OCI-LY3 (cell line): ENCODE results near the gene UPK3BL2.
"Not testable (repeated sequence)": the region's sequence is repeated elsewhere in the genome, so short reads cannot be mapped to it uniquely, and the experiment has no call there.

Experiments
- H2AFZ ChIP-seq: fragments of 200-600, 300-600 bp; shearing (Covaris generic); 2 replicates; pipeline ENCODE4 v1.6.0; 2014; ENCODE audit warnings: antibody characterized with exemption, low read depth, low read length
- H3K27ac ChIP-seq: fragments of 200-600, 300-600 bp; sonication (generic); 2 replicates; pipeline ENCODE4 v1.5.1; 2014; ENCODE audit warnings: mild to moderate bottlenecking, low read length, moderate library complexity, mixed read lengths
- H3K27me3 ChIP-seq: fragments of 200-600, 300-600 bp; sonication (generic); 2 replicates; pipeline ENCODE4 v1.6.1; 2014; ENCODE audit warnings: low read depth, low read length, mixed read lengths
- H3K36me3 ChIP-seq: fragments of 200-600, 300-600 bp; sonication (generic); replicated peaks from 2 replicates; pipeline ENCODE3; 2014; ENCODE audit warnings: low read depth, low read length, mixed read lengths
- H3K4me1 ChIP-seq: fragments of 300-600, 200-600 bp; sonication (generic); 2 replicates; pipeline ENCODE4 v1.6.1; 2014; ENCODE audit warnings: low read length, mixed read lengths
- H3K4me2 ChIP-seq: fragments of 200-600, 300-600 bp; sonication (generic); 2 replicates; pipeline ENCODE4 v1.6.1; 2014; ENCODE audit warnings: low read length, mixed read lengths
- H3K4me3 ChIP-seq: fragments of 300-600, 200-600 bp; sonication (generic); 2 replicates; pipeline ENCODE4 v1.5.1; 2014; ENCODE audit warnings: antibody characterized with exemption, mild to moderate bottlenecking, low read length, moderate library complexity
- H3K79me2 ChIP-seq: fragments of 300-600, 200-600 bp; shearing (Covaris generic); 2 replicates; pipeline ENCODE4 v1.6.1; 2014; ENCODE audit warnings: mild to moderate bottlenecking, low read length, mixed read lengths
- H3K9ac ChIP-seq: fragments of 300-600, 200-600 bp; shearing (Covaris generic); 2 replicates; pipeline ENCODE4 v1.6.0; 2014; ENCODE audit warnings: mild to moderate bottlenecking, low read length, moderate library complexity
- H3K9me3 ChIP-seq: fragments of 200-600, 300-600 bp; shearing (Covaris generic); 2 replicates; pipeline ENCODE4 v1.6.1; 2014; ENCODE audit warnings: low read length, mixed read lengths; ENCODE audit not compliant: insufficient read depth
- H4K20me1 ChIP-seq: fragments of 200-600, 300-600 bp; sonication (generic); 2 replicates; pipeline ENCODE4 v1.6.1; 2016; ENCODE audit warnings: low read length, mixed read lengths; ENCODE audit not compliant: insufficient read depth

The UPK3BL2 gene

DNA sequence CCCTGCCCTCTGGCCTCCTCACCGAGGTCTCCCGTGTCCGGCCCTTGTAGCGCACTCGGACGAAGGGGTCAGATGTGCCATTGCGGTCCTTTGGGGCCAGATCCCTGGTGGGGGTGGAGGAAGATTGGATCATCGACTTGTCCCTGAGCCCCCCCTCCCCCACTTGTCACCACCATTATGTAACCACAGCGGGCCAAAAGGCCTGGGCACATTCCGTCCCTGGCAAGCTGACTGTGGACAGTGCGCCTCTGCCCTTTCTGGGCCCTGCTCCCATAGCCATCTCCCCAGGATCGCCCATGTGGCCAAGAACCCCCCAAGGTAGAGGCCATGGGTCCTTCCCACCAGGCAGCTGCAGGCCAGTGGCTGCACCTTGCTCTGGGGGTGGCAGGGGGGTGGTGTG is 40.4 kb downstream of the UPK3BL2 start:
- H4K20me1 ChIP-seq, H3K27me3 ChIP-seq, H3K4me3 ChIP-seq, H3K36me3 ChIP-seq, H3K4me2 ChIP-seq, H3K4me1 ChIP-seq, H2AFZ ChIP-seq, H3K9ac ChIP-seq, H3K27ac ChIP-seq, H3K79me2 ChIP-seq, H3K9me3 ChIP-seq: not testable (repeated sequence)

DNA sequence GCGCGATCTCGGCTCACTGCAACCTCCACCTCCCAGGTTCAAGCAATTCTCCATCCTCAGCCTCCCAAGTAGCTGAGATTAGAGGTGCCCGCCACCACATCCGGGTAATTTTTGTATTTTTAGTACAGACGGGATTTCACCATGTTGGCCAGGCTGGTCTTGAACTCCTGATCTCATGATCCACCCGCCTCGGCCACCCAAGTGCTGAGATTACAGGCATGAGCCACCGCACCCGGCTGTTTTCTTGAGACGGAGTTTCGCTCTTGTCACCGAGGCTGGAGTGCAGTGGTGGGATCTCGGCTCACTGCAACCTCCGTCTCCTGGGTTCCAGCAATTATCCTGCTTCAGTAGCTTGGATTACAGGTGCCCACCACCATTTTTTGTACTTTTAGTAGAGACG is 45.2 kb downstream of the UPK3BL2 start:
- not testable (repeated sequence) for H3K36me3 ChIP-seq, H3K9ac ChIP-seq, H3K79me2 ChIP-seq, H3K27ac ChIP-seq, H2AFZ ChIP-seq, H3K4me2 ChIP-seq, H3K4me3 ChIP-seq, H4K20me1 ChIP-seq, H3K9me3 ChIP-seq, H3K4me1 ChIP-seq, H3K27me3 ChIP-seq

DNA sequence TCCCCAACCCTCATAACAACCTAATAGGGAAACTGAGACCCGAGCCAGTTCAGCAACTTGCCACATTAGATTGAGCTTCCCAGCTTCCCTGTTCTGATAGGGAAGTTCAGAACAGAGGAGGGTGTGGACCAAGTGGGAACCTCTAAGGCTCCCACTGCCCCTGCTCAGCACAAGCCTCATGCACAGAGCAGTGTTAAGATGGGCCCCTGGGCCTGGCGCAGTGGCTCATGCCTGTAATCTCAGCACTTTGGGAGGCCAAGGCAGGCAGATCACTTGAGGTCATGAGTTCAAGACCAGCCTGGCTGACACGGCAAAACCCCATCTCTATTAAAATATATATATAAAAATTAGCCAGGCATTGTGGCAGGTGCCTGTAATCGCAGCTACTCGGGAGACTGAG is 46.2 kb downstream of the UPK3BL2 start:
- not testable (repeated sequence) for H3K79me2 ChIP-seq, H3K27me3 ChIP-seq, H3K9ac ChIP-seq, H3K27ac ChIP-seq, H4K20me1 ChIP-seq, H3K36me3 ChIP-seq, H3K4me2 ChIP-seq, H2AFZ ChIP-seq, H3K9me3 ChIP-seq, H3K4me1 ChIP-seq, H3K4me3 ChIP-seq

DNA sequence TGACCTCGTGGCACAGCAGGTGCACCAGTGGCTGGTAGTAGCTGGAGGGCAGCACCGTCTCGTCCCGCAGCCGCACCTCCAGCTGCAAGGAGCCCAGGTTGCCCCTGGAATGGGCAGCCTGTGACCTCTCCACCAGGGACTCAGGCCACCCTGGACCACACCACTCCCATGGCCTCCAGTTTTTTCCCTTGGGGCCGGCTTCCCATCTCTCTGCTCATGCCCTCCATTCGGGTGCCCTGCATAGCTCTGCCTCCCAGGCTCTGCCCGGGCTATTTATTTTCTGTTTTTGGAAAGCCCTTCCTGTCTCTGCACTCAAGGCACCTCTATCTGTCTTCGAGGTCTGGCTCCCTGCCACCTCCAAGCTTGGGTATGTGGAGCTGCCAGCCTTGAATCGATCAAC is 46.6 kb downstream of the UPK3BL2 start:
- not testable (repeated sequence) for H3K4me2 ChIP-seq, H3K9me3 ChIP-seq, H3K79me2 ChIP-seq, H3K27ac ChIP-seq, H3K27me3 ChIP-seq, H3K4me1 ChIP-seq, H3K36me3 ChIP-seq, H4K20me1 ChIP-seq, H3K4me3 ChIP-seq, H2AFZ ChIP-seq, H3K9ac ChIP-seq

DNA sequence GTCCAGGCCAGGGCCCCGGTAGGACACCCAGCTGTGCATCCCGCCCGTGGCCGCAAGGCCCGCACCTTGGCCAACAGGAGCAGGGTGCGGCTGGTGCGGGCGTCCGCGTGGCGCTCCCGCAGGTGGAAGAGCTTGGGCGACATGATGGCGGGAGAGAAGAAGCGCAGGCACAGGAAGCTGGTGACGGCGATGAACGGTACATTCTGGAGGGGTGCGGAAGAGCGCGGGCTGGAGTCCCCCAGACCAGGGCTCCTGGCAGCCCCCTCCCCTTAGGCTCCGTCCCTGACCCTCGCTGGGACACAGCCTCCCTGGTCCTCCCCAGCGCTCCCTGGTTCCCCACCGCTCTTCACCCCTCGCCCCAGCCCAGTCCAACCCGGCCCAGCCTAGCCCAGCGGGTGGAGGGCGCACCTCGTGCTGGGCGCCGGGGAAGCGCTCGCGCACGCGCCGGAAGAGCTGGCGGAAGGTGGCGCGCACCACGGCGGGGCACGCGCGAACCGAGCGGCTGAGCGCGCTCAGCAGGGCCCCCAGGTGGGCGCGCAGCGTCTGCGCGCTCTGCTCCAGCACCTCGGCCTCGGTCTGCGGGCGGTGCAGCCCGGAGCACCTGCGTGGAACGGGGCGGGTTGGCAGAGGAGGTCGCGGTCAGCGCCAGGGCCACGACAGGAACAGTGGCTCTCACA is 48.9 kb downstream of the UPK3BL2 start:
- not testable (repeated sequence) for H3K4me2 ChIP-seq, H3K9me3 ChIP-seq, H3K27ac ChIP-seq, H3K4me3 ChIP-seq, H3K36me3 ChIP-seq, H2AFZ ChIP-seq, H3K27me3 ChIP-seq, H3K79me2 ChIP-seq, H3K4me1 ChIP-seq, H4K20me1 ChIP-seq, H3K9ac ChIP-seq

DNA sequence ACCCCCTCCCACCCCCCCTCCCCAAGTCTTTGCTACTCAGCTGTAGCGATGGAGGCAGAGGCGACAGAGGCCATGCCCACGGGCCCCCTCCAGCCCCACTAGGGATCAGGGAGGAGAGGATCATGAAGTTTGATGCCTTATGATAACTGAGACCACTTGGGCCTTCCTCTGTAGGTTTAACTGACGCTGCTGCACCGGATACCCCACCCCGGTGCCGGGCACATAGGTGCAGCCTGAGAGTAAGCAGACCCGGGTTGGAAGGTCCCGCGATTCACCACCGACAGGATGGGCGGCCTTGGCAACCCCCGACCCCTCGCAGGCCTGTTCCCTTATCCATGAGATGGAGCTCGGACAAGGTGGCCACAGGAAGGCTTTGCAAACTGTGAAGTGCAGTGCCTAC is 49.5 kb downstream of the UPK3BL2 start:
- not testable (repeated sequence) for H3K4me2 ChIP-seq, H3K27ac ChIP-seq, H3K79me2 ChIP-seq, H4K20me1 ChIP-seq, H3K9ac ChIP-seq, H3K9me3 ChIP-seq, H2AFZ ChIP-seq, H3K4me1 ChIP-seq, H3K36me3 ChIP-seq, H3K27me3 ChIP-seq, H3K4me3 ChIP-seq

DNA sequence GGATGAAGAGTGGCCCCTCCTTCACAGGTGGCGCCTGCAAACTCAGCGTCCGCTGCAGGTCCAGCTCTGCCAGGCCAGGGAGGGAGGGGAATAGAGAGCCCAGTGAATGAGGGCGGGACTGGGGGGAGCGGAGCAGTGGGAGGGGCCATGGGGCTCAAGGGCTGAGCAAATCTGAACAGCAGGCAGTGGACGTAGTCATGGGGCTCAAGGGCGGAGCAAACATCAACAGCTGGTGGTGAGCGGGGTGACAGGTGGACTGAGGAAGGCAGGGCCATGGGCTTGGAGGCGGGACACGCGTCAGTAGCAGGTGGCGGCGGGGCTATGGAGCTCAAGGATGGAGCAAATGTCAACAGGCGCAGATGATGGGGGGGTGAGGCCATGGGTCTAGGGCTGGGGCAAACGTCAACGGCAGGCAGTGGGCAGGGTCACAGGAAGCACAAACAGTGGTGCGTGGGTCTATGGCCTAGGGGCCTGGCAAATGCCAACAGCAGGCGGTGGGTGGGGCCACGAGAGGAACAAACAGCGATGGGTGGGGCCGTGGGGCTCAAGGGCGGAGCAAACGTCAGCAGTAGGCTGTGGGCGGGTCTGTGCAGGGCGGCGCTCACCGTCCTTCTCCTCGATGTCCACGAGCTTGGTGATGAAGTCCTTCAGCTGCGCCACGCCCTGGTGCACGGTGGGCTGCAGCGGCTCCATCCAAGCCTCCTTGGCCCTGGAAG is 50.1 kb downstream of the UPK3BL2 start:
- not testable (repeated sequence) for H2AFZ ChIP-seq, H3K9me3 ChIP-seq, H3K4me2 ChIP-seq, H3K4me3 ChIP-seq, H3K27me3 ChIP-seq, H3K27ac ChIP-seq, H3K36me3 ChIP-seq, H3K79me2 ChIP-seq, H4K20me1 ChIP-seq, H3K9ac ChIP-seq, H3K4me1 ChIP-seq

DNA sequence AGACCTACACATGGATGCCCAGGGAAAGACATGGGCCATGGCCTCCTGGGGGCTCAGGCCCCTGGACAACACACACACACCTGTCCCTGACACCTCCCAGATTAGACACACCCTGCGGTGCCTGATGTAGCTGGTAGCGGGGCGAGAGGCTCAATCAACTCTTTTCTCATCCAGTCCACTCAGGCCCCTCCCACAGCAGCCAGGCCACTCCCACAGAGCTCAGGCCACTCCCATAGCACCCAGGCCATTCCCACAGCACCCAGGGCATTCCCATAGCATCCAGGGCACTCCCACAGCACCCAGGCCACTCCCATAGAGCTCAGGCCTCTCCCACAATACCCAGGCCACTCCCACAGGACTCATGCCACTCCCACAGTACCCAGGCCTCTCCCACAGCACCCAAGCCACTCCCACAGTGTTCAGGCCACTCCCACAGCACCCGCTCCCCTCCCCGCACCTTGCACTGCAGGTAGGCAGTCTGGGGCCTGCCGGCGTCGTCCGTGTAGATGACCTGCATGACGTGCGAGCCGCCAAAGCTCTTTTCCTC is 52.9 kb downstream of the UPK3BL2 start:
- H3K4me3 ChIP-seq, H3K27me3 ChIP-seq, H3K79me2 ChIP-seq, H3K36me3 ChIP-seq, H2AFZ ChIP-seq, H4K20me1 ChIP-seq, H3K9ac ChIP-seq, H3K27ac ChIP-seq, H3K4me2 ChIP-seq, H3K9me3 ChIP-seq, H3K4me1 ChIP-seq: not testable (repeated sequence)
